ENCODE data around the gene PLEKHG1. TPM values are rescaled to one million over a fixed set of nuclear protein-coding genes. Genes with fewer than 3 reads are reported as not detected.

PLEKHG1 gene
- total and polyA plus RNA-seq, 2 donors (not counting 1 experiment from before 2014, with no cell fraction given), result 66.2 to 450 TPM

DNA sequence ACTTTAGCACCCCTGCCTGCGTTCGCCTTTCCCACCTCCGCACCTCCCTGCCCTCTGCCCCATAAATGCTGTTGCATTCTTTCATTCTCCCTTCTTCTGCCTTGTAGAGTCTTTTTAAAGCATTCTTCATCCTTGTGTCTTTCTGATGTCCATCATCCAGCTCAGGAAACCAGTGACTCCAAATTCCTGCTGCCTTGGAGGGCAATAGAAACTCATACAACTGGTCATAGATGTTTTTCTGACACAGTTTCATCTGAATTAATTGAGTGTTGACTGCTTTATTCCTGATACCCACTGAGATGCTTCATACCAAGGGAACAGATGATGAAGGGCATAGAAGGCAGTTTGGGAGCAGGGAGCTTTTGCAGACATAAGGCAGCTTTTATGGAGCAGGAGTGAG lies 19.6 kb downstream of the PLEKHG1 start:
- Mint-ChIP-seq H3K4me3 (peak overlapping the region; percentile 3), H3K27me3 (no peaks in the 10 kb centered on the region), H3K9me3 (ENCODE audit: insufficient read depth) (no peaks in the 10 kb centered on the region), H3K27ac (peak overlapping the region; percentile 54), H3K4me1 (peaks cover 92% of the 10 kb centered on the region)
- TF ChIP-seq, protein P1, sequence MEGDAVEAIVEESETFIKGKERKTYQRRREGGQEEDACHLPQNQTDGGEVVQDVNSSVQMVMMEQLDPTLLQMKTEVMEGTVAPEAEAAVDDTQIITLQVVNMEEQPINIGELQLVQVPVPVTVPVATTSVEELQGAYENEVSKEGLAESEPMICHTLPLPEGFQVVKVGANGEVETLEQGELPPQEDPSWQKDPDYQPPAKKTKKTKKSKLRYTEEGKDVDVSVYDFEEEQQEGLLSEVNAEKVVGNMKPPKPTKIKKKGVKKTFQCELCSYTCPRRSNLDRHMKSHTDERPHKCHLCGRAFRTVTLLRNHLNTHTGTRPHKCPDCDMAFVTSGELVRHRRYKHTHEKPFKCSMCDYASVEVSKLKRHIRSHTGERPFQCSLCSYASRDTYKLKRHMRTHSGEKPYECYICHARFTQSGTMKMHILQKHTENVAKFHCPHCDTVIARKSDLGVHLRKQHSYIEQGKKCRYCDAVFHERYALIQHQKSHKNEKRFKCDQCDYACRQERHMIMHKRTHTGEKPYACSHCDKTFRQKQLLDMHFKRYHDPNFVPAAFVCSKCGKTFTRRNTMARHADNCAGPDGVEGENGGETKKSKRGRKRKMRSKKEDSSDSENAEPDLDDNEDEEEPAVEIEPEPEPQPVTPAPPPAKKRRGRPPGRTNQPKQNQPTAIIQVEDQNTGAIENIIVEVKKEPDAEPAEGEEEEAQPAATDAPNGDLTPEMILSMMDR (IDR thresholded peaks at IDR 0.05), result no peak
- no peak for TF ChIP-seq EZH2 (IDR thresholded peaks at IDR 0.05; ENCODE audit: borderline replicate concordance, insufficient read depth, low read depth, low read length, poor library complexity, severe bottlenecking)
- Histone ChIP-seq H3K36me3 (replicated peaks in 1 of 2; ENCODE audit: control extremely low read depth in 1 of 2, control insufficient read depth in 1 of 2, extremely low read depth in 1 of 2, insufficient read depth in 2 of 2, low read length in 1 of 2) (peaks cover 7 to 8% of the 10 kb centered on the region in 2 experiments), H4K20me1 (ENCODE audit: control insufficient read depth, insufficient read depth, low read length, poor library complexity, severe bottlenecking) (no peaks in the 10 kb centered on the region), H3K79me2 (ENCODE audit: control insufficient read depth, insufficient read depth, low read length) (peaks cover 92% of the 10 kb centered on the region), H2AFZ (ENCODE audit: insufficient read depth, low read depth, low read length, poor library complexity, severe bottlenecking) (no peak overlapping the region), H3K9ac (ENCODE audit: low read length) (no peak overlapping the region), H3K27ac (ENCODE audit: low read length in 2 of 2) (peak overlapping the region in 1 of 2 donors; percentile 32), H3K27me3 (replicated peaks in 1 of 4; ENCODE audit: control extremely low read depth in 1 of 4, control insufficient read depth in 3 of 4, insufficient read depth in 4 of 4, low read length in 3 of 4) (no peaks in the 10 kb centered on the region), H3K4me3 (ENCODE audit: control extremely low read depth in 1 of 5, extremely low read depth in 1 of 5, insufficient read depth in 1 of 5, low read depth in 2 of 5, low read length in 4 of 5) (no peak overlapping the region), H3K4me1 (ENCODE audit: control insufficient read depth in 2 of 2, insufficient read depth in 2 of 2, low read length in 2 of 2) (peaks cover 83% of the 10 kb centered on the region in 2 donors), H3K4me2 (replicated peaks; ENCODE audit: low read depth, low read length, poor library complexity, severe bottlenecking) (peak overlapping the region; percentile 21), H3K9me3 (ENCODE audit: control extremely low read depth in 1 of 3, control insufficient read depth in 2 of 3, insufficient read depth in 1 of 3, low read length in 2 of 3) (no peaks in the 10 kb centered on the region)
- CTCF ChIA-PET, result interaction anchor here (0.8 to 2.4 kb wide), 4 partner anchors 10 to 42 kb away, joined by 3 to 12 read pairs (median 4); no protein-coding TSS in a partner anchor
- DNase-seq, result peak; percentile 19
- no peak for ATAC-seq (ENCODE audit: low read depth)
- intact Hi-C loops (cut with micrococcal nuclease), result no loop called here
- 100% methylated on average over 3 of the region's 3 CpGs for WGBS (ENCODE audit: insufficient coverage)
- POLR2A ChIA-PET, result interaction anchor here (0.8 to 1.3 kb wide), 3 partner anchors 13 to 20 kb away, joined by 5 to 6 read pairs (median 5); partner anchors contain the start of gene PLEKHG1

DNA sequence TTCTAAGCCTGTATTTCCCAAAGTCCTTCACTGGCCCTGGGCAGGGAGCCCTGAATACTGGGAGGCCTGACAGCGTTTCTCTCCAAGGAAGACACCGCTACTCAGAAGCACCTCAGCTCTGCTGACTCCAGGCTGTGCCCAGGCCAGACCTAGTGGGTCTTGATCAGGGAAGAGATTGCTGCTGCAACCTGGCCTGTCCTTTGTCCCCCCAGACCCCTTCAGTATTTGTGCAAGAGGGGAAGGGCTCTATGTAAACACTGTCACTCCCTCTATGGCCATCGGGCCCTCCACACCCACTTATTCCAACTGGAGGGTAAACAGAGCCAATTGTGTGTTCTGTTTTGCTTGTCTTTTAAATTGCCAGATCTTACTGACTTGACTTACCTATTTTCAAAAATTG lies 20.6 kb downstream of the PLEKHG1 start:
- Histone ChIP-seq H3K36me3 (replicated peaks in 1 of 2; ENCODE audit: control extremely low read depth in 1 of 2, control insufficient read depth in 1 of 2, extremely low read depth in 1 of 2, insufficient read depth in 2 of 2, low read length in 1 of 2) (peaks cover 2 to 7% of the 10 kb centered on the region in 2 experiments), H3K9me3 (ENCODE audit: control extremely low read depth in 1 of 3, control insufficient read depth in 2 of 3, insufficient read depth in 1 of 3, low read length in 2 of 3) (no peaks in the 10 kb centered on the region), H3K27me3 (replicated peaks in 1 of 4; ENCODE audit: control extremely low read depth in 1 of 4, control insufficient read depth in 3 of 4, insufficient read depth in 4 of 4, low read length in 3 of 4) (no peaks in the 10 kb centered on the region), H3K4me2 (replicated peaks; ENCODE audit: low read depth, low read length, poor library complexity, severe bottlenecking) (peak overlapping the region; percentile 68), H3K4me1 (ENCODE audit: control insufficient read depth in 2 of 2, insufficient read depth in 2 of 2, low read length in 2 of 2) (peaks cover 88 to 90% of the 10 kb centered on the region in 2 donors), H3K27ac (ENCODE audit: low read length in 2 of 2) (peak overlapping the region; percentile 23 to 96), H3K79me2 (ENCODE audit: control insufficient read depth, insufficient read depth, low read length) (peaks cover 90% of the 10 kb centered on the region), H4K20me1 (ENCODE audit: control insufficient read depth, insufficient read depth, low read length, poor library complexity, severe bottlenecking) (no peaks in the 10 kb centered on the region), H3K9ac (ENCODE audit: low read length) (no peak overlapping the region), H3K4me3 (ENCODE audit: control extremely low read depth in 1 of 5, extremely low read depth in 1 of 5, insufficient read depth in 1 of 5, low read depth in 2 of 5, low read length in 4 of 5) (no peak overlapping the region), H2AFZ (ENCODE audit: insufficient read depth, low read depth, low read length, poor library complexity, severe bottlenecking) (no peak overlapping the region)
- Mint-ChIP-seq H3K27me3 (no peaks in the 10 kb centered on the region), H3K4me1 (peaks cover 92% of the 10 kb centered on the region), H3K9me3 (ENCODE audit: insufficient read depth) (no peaks in the 10 kb centered on the region), H3K27ac (peak overlapping the region; percentile 88), H3K4me3 (peak overlapping the region; percentile 69)
- ChIA-PET POLR2A (interaction anchor here (1.2 to 1.3 kb wide), 2 partner anchors 12 to 19 kb away, joined by 5 read pairs; no protein-coding TSS in a partner anchor), CTCF (no interaction called here)
- no peak for TF ChIP-seq EZH2 (IDR thresholded peaks at IDR 0.05; ENCODE audit: borderline replicate concordance, insufficient read depth, low read depth, low read length, poor library complexity, severe bottlenecking)
- WGBS (ENCODE audit: insufficient coverage), result no CpG with 5 or more reads among the region's 3 CpGs
- DNase-seq (no peak), ATAC-seq (ENCODE audit: low read depth) (no peak)
- intact Hi-C loops (cut with micrococcal nuclease), result no loop called here
